WTC11 (cell line): ENCODE measurements around the gene BEST4. TPM values are rescaled to one million over a fixed set of nuclear protein-coding genes. Genes with fewer than 3 reads are reported as not detected.

Experiments
- ATAC-seq: fragments of 200-7000 bp; cut with Tn5 transposase; 2 replicates; pipeline ENCODE4 v1.10.0; 2021; ENCODE audit warnings: mild to moderate bottlenecking, moderate library complexity
- CTCF ChIA-PET: fragments of 300-600 bp; sonication (Branson Sonifier 250); formaldehyde crosslinking; loops from one replicate; lab custom pipeline; 2021; ENCODE audit warnings: antibody characterized with exemption; lab: Charles Lee
- POLR2A ChIA-PET: fragments of 350-600 bp; sonication (Branson Sonifier 250); formaldehyde crosslinking; loops from one replicate; lab custom pipeline; 2021; ENCODE audit warnings: antibody characterized with exemption; lab: Charles Lee
- DNase-seq: peaks from one replicate; pipeline ENCODE4 v3.0.0; 2021; ENCODE audit warnings: low spot score
- H3K27ac Mint-ChIP-seq: 2 replicates; pipeline ENCODE4 v1.8.0; 2021; ENCODE audit warnings: mixed read lengths
- H3K27me3 Mint-ChIP-seq: 2 replicates; pipeline ENCODE4 v1.8.0; 2021; ENCODE audit warnings: low read depth, mild to moderate bottlenecking, moderate library complexity, mixed read lengths
- H3K36me3 Mint-ChIP-seq: 2 replicates; pipeline ENCODE4 v1.8.0; 2021; ENCODE audit warnings: mixed read lengths
- H3K4me1 Mint-ChIP-seq: 2 replicates; pipeline ENCODE4 v1.8.0; 2022; ENCODE audit warnings: mixed read lengths
- H3K4me3 Mint-ChIP-seq: 2 replicates; pipeline ENCODE4 v1.8.0; 2021; ENCODE audit warnings: mild to moderate bottlenecking, moderate library complexity, mixed read lengths
- H3K9me3 Mint-ChIP-seq: 2 replicates; pipeline ENCODE4 v1.8.0; 2021; ENCODE audit warnings: mixed read lengths
- ELF4 ChIP-seq: sonication (generic); formaldehyde crosslinking; IDR thresholded peaks from 2 replicates; pipeline ENCODE4 v1.8.1; 2022; ENCODE audit warnings: low read depth, mild to moderate bottlenecking, moderate library complexity, missing genetic modification reagents
- ETV6 ChIP-seq: sonication (generic); formaldehyde crosslinking; IDR thresholded peaks from 2 replicates; pipeline ENCODE4 v1.8.1; 2022; ENCODE audit warnings: mild to moderate bottlenecking, missing genetic modification reagents
- FOXJ3 ChIP-seq: sonication (generic); formaldehyde crosslinking; IDR thresholded peaks from 2 replicates; pipeline ENCODE4 v1.9.0; 2021; ENCODE audit warnings: missing genetic modification reagents, mild to moderate bottlenecking, borderline replicate concordance
- HMGA2 ChIP-seq: fragments of 250-450 bp; sonication (Bioruptor Pico); IDR thresholded peaks from 2 replicates; pipeline ENCODE4 v1.4.0; 2021; ENCODE audit warnings: mild to moderate bottlenecking, moderate library complexity
- NFYB ChIP-seq: sonication (generic); formaldehyde crosslinking; conservative IDR thresholded peaks from 2 replicates; pipeline ENCODE4 v1.8.0; 2022; ENCODE audit warnings: low read depth, missing genetic modification reagents
- NR2C2 ChIP-seq: sonication (generic); formaldehyde crosslinking; IDR thresholded peaks from 2 replicates; pipeline ENCODE4 v1.8.0; 2022; ENCODE audit warnings: mild to moderate bottlenecking, missing genetic modification reagents
- SMAD4 ChIP-seq: sonication (generic); formaldehyde crosslinking; IDR thresholded peaks from 2 replicates; pipeline ENCODE4 v1.8.0; 2022; ENCODE audit warnings: mild to moderate bottlenecking, missing genetic modification reagents
- USF2 ChIP-seq: sonication (generic); formaldehyde crosslinking; IDR thresholded peaks from 2 replicates; pipeline ENCODE4 v1.8.1; 2023; ENCODE audit warnings: mild to moderate bottlenecking, missing genetic modification reagents, moderate library complexity
- ZNF219 ChIP-seq: sonication (generic); formaldehyde crosslinking; IDR thresholded peaks from 2 replicates; pipeline ENCODE4 v1.8.0; 2023; ENCODE audit warnings: missing genetic modification reagents, mild to moderate bottlenecking, borderline replicate concordance
- ZNF317 ChIP-seq: sonication (generic); formaldehyde crosslinking; IDR thresholded peaks from 2 replicates; pipeline ENCODE4 v1.8.1; 2023; ENCODE audit warnings: low read depth, mild to moderate bottlenecking, moderate library complexity, missing genetic modification reagents, borderline replicate concordance
- ZNF396 ChIP-seq: fragments of 250-450 bp; sonication (Bioruptor Pico); IDR thresholded peaks from 2 replicates; pipeline ENCODE4 v1.8.0; 2021; ENCODE audit warnings: mild to moderate bottlenecking, moderate library complexity, borderline replicate concordance
- total RNA-seq: library from RNA; stranded (reverse); gene quantifications from 3 replicates; pipeline ENCODE4 v1.2.3, GENCODE V29; 2021
- TF ChIP-seq, protein P1 (sequence below): fragments of 250-450 bp; sonication (Bioruptor Pico); conservative IDR thresholded peaks from 2 replicates; pipeline ENCODE4 v1.9.0; 2021; ENCODE audit warnings: mild to moderate bottlenecking
- TF ChIP-seq, protein P2 (sequence below): fragments of 250-450 bp; sonication (Bioruptor Pico); IDR thresholded peaks from 2 replicates; pipeline ENCODE4 v1.9.0; 2021; ENCODE audit warnings: mild to moderate bottlenecking, borderline replicate concordance
- TF ChIP-seq, protein P3 (sequence below): fragments of 200-600 bp; IDR thresholded peaks from 2 replicates; pipeline ENCODE4 v1.8.0; 2022; ENCODE audit warnings: antibody characterized with exemption

BEST4 gene
- total RNA-seq, 1 experiment from 2014 or later, result 1.6 TPM

GRCh38 chr1:44786138-44786840, 1.7 kb downstream of the BEST4 start (continued):
- TF ChIP-seq USF2, result peak; percentile 62
- no peak for TF ChIP-seq FOXJ3 (CRISPR knock-in tag)

- peaks cover 32% of the 10 kb centered on the region for H3K4me1 Mint-ChIP-seq
- peaks cover 12% of the 10 kb centered on the region for H3K27me3 Mint-ChIP-seq
- ChIA-PET POLR2A (interaction anchor here (0.8 to 2.7 kb wide), 5 partner anchors 10 to 64 kb away, joined by 3 to 19 read pairs (median 8); partner anchors contain the start of genes PLK3 and RPS8), CTCF (interaction anchor here (0.6 to 3.7 kb wide), 13 partner anchors 8 to 518 kb away, joined by 3 to 21 read pairs (median 4); partner anchors contain the start of genes BTBD19, DYNLT4, HECTD3 and PLK3)
- no peaks in the 10 kb centered on the region; the same call in 1 of the 2 replicates for H3K36me3 Mint-ChIP-seq
- TF ChIP-seq, protein P1, sequence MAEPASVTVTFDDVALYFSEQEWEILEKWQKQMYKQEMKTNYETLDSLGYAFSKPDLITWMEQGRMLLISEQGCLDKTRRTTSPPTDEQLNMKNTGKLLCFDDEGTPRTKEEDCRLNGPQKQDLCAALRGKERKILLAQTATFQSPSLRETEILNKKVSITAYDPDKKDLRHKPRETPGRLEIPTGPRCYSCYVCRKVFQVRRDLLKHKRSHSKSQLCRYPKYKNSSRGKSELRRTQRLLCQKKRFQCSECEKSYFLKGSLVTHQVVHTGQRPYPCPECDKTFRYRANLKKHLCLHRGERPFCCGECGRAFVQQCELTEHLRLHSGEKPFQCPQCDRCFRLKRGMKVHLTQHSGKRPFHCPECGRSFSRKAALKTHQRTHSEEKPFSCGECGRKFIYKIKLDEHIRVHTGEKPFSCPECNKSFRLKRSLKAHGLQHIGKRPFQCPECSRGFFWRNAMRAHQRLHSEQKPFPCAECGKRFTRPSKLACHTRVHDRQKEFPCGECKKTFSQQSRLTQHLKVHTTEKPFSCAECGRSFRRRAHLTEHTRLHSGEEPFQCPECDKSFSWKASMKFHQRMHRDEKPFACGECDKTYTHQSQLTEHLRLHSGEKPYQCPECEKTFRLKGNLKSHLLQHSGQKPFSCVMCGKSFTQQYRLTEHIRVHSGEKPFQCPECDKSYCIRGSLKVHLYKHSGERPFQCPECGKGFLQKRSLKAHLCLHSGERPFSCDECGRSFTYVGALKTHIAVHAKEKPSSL (CRISPR knock-in tag), result no peak
- TF ChIP-seq USF2 (no peak), NR2C2 (CRISPR knock-in tag) (no peak), NFYB (CRISPR knock-in tag) (no peak), ZNF219 (CRISPR knock-in tag) (no peak), ZNF396 (CRISPR knock-in tag) (no peak), ZNF317 (CRISPR knock-in tag) (no peak), ETV6 (no peak), SMAD4 (no peak), HMGA2 (CRISPR knock-in tag) (no peak), ELF4 (CRISPR knock-in tag) (no peak)
- TF ChIP-seq, protein P2, sequence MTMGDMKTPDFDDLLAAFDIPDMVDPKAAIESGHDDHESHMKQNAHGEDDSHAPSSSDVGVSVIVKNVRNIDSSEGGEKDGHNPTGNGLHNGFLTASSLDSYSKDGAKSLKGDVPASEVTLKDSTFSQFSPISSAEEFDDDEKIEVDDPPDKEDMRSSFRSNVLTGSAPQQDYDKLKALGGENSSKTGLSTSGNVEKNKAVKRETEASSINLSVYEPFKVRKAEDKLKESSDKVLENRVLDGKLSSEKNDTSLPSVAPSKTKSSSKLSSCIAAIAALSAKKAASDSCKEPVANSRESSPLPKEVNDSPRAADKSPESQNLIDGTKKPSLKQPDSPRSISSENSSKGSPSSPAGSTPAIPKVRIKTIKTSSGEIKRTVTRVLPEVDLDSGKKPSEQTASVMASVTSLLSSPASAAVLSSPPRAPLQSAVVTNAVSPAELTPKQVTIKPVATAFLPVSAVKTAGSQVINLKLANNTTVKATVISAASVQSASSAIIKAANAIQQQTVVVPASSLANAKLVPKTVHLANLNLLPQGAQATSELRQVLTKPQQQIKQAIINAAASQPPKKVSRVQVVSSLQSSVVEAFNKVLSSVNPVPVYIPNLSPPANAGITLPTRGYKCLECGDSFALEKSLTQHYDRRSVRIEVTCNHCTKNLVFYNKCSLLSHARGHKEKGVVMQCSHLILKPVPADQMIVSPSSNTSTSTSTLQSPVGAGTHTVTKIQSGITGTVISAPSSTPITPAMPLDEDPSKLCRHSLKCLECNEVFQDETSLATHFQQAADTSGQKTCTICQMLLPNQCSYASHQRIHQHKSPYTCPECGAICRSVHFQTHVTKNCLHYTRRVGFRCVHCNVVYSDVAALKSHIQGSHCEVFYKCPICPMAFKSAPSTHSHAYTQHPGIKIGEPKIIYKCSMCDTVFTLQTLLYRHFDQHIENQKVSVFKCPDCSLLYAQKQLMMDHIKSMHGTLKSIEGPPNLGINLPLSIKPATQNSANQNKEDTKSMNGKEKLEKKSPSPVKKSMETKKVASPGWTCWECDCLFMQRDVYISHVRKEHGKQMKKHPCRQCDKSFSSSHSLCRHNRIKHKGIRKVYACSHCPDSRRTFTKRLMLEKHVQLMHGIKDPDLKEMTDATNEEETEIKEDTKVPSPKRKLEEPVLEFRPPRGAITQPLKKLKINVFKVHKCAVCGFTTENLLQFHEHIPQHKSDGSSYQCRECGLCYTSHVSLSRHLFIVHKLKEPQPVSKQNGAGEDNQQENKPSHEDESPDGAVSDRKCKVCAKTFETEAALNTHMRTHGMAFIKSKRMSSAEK (CRISPR knock-in tag), result no peak
- TF ChIP-seq, protein P3, sequence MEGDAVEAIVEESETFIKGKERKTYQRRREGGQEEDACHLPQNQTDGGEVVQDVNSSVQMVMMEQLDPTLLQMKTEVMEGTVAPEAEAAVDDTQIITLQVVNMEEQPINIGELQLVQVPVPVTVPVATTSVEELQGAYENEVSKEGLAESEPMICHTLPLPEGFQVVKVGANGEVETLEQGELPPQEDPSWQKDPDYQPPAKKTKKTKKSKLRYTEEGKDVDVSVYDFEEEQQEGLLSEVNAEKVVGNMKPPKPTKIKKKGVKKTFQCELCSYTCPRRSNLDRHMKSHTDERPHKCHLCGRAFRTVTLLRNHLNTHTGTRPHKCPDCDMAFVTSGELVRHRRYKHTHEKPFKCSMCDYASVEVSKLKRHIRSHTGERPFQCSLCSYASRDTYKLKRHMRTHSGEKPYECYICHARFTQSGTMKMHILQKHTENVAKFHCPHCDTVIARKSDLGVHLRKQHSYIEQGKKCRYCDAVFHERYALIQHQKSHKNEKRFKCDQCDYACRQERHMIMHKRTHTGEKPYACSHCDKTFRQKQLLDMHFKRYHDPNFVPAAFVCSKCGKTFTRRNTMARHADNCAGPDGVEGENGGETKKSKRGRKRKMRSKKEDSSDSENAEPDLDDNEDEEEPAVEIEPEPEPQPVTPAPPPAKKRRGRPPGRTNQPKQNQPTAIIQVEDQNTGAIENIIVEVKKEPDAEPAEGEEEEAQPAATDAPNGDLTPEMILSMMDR, result no peak
- no peak overlapping the region for H3K27ac Mint-ChIP-seq
- ATAC-seq (no peak), DNase-seq (no peak)
- H3K4me3 Mint-ChIP-seq, result peak overlapping the region; percentile 70
- no peaks in the 10 kb centered on the region for H3K9me3 Mint-ChIP-seq
Observed at GRCh38 chr1:44785501-44786137, 2.4 kb downstream of the BEST4 start.
